GM12878 (cell line): ENCODE results near the gene RPS6KA2.

Source experiments
- CBFB ChIP-seq: IDR thresholded peaks from 2 replicates; pipeline ENCODE4 v1.6.1; 2016; ENCODE audit warnings: antibody characterized with exemption, low read depth
- CHD2 ChIP-seq: IDR thresholded peaks from 2 replicates; pipeline ENCODE4 v1.6.1; 2011; ENCODE audit warnings: low read depth, low read length, improper control_type of control experiment, borderline replicate concordance
- EGR1 ChIP-seq, 2 experiments: IDR thresholded peaks; 1 replicate in 1 of 2; 2 replicates in 1 of 2; pipeline ENCODE4 v1.6.1; 2011 to 2012; ENCODE audit warnings: low read depth in 2 of 2, low read length in 2 of 2, borderline replicate concordance in 1 of 2, mild to moderate bottlenecking in 1 of 2, moderate library complexity in 1 of 2
- EZH2 ChIP-seq: IDR thresholded peaks from 2 replicates; pipeline ENCODE4 v1.6.1; 2012; ENCODE audit warnings: low read depth, mild to moderate bottlenecking, control low read depth, inconsistent platforms, low read length, borderline replicate concordance; ENCODE audit not compliant: control insufficient read depth
- HCFC1 ChIP-seq: fragments of 150-350 bp; IDR thresholded peaks from 2 replicates; pipeline ENCODE4 v1.6.1; 2014; ENCODE audit warnings: low read length
- HDAC6 ChIP-seq: fragments of 200-600 bp; sonication (generic); IDR thresholded peaks from one replicate; pipeline ENCODE4 v1.8.0; 2017; ENCODE audit warnings: antibody characterized with exemption; ENCODE audit not compliant: unreplicated experiment
- PAX8 ChIP-seq: fragments of 450-650 bp; IDR thresholded peaks from 2 replicates; pipeline ENCODE4 v1.6.1; 2017; ENCODE audit warnings: mild to moderate bottlenecking, moderate library complexity
- POLR2AphosphoS5 ChIP-seq: IDR thresholded peaks from 2 replicates; pipeline ENCODE4 v1.6.1; 2011; ENCODE audit warnings: mild to moderate bottlenecking, low read length, inconsistent platforms
- RELA ChIP-seq: fragments of 450-650 bp; IDR thresholded peaks from 2 replicates; pipeline ENCODE4 v1.8.0; 2014; ENCODE audit warnings: borderline replicate concordance; ENCODE audit not compliant: partially characterized antibody
- TF ChIP-seq, protein P1 (sequence below): IDR thresholded peaks from 2 replicates; pipeline ENCODE4 v1.6.1; 2011; ENCODE audit warnings: mild to moderate bottlenecking, low read depth, low read length, moderate library complexity; ENCODE audit not compliant: insufficient replicate concordance
- TF ChIP-seq, protein P2 (sequence below), 3 experiments: IDR thresholded peaks in 2 of 3; conservative IDR thresholded peaks in 1 of 3; 2 replicates each; pipeline ENCODE4 v1.5.1; 2011; ENCODE audit warnings: low read depth in 3 of 3, low read length in 3 of 3, mild to moderate bottlenecking in 3 of 3, control low read depth in 2 of 3, moderate library complexity in 2 of 3, inconsistent platforms in 1 of 3, mixed read lengths in 1 of 3; ENCODE audit not compliant: control insufficient read depth in 2 of 3, insufficient read depth in 1 of 3; ENCODE audit errors: extremely low read depth in 1 of 3

DNA sequence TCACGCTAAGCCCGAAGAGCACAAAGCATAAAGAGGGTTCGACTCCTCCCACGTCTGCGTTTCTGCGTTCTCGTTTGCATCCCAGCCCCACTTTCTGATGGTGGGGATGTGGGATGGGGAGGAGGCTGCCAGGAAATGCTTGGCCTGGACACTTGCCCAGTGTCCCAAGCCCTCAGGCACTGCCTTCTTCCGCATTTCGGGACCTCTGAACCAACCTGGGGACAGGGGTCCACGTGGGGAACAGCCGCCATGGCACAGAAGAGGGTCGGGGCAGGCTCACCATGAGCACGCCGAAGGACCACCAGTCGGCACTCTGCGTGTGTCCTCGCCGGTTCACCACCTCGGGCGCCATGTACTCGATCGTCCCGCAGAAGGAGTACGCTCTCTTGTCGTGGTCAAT lies 128.8 kb downstream of the RPS6KA2 start:
- TF ChIP-seq, protein P1, sequence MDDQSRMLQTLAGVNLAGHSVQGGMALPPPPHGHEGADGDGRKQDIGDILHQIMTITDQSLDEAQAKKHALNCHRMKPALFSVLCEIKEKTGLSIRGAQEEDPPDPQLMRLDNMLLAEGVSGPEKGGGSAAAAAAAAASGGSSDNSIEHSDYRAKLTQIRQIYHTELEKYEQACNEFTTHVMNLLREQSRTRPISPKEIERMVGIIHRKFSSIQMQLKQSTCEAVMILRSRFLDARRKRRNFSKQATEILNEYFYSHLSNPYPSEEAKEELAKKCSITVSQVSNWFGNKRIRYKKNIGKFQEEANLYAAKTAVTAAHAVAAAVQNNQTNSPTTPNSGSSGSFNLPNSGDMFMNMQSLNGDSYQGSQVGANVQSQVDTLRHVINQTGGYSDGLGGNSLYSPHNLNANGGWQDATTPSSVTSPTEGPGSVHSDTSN, result no peak
- TF ChIP-seq HCFC1, result no peak
- no peak for TF ChIP-seq PAX8
- TF ChIP-seq RELA, result no peak
- no peak for TF ChIP-seq CHD2
- no peak for TF ChIP-seq EZH2
- TF ChIP-seq, protein P2, sequence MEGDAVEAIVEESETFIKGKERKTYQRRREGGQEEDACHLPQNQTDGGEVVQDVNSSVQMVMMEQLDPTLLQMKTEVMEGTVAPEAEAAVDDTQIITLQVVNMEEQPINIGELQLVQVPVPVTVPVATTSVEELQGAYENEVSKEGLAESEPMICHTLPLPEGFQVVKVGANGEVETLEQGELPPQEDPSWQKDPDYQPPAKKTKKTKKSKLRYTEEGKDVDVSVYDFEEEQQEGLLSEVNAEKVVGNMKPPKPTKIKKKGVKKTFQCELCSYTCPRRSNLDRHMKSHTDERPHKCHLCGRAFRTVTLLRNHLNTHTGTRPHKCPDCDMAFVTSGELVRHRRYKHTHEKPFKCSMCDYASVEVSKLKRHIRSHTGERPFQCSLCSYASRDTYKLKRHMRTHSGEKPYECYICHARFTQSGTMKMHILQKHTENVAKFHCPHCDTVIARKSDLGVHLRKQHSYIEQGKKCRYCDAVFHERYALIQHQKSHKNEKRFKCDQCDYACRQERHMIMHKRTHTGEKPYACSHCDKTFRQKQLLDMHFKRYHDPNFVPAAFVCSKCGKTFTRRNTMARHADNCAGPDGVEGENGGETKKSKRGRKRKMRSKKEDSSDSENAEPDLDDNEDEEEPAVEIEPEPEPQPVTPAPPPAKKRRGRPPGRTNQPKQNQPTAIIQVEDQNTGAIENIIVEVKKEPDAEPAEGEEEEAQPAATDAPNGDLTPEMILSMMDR (IDR thresholded peaks at IDR 0.05 in 2 of 3, conservative IDR thresholded peaks at IDR 0.05 in 1 of 3; ENCODE audit: control insufficient read depth in 2 of 3, extremely low read depth in 1 of 3, insufficient read depth in 1 of 3, low read depth in 3 of 3, low read length in 3 of 3), result no peak
- no peak for TF ChIP-seq EGR1 (IDR thresholded peaks at IDR 0.05; ENCODE audit: borderline replicate concordance in 1 of 2, low read depth in 2 of 2, low read length in 2 of 2)
- no peak for TF ChIP-seq POLR2AphosphoS5
- TF ChIP-seq CBFB, result no peak
- no peak for TF ChIP-seq HDAC6
